WI38 (cell line): Measurements from ENCODE around the gene CLSTN1.

ENCODE experiments used
- H3K4me3 ChIP-seq: 2 replicates; pipeline ENCODE4 v1.5.1; 2011; ENCODE audit warnings: low read depth, mild to moderate bottlenecking, control low read depth, low read length
- CTCF ChIP-seq: IDR thresholded peaks from 2 replicates; pipeline ENCODE4 v1.5.1; 2012; ENCODE audit warnings: low read depth, mild to moderate bottlenecking, control low read depth, low read length

The CLSTN1 gene

GRCh38 chr1:9836632-9836960 is 12.8 kb upstream of the CLSTN1 start:
- no peak overlapping the region for H3K4me3 ChIP-seq
- TF ChIP-seq CTCF, result no peak

- no peak overlapping the region for H3K4me3 ChIP-seq
- no peak for TF ChIP-seq CTCF
Observed at GRCh38 chr1:9835758-9836631, 12.2 kb upstream of the CLSTN1 start.

GRCh38 chr1:9835404-9835757 is 11.6 kb upstream of the CLSTN1 start:
- H3K4me3 ChIP-seq, result no peak overlapping the region
- no peak for TF ChIP-seq CTCF

- no peak overlapping the region for H3K4me3 ChIP-seq
- no peak for TF ChIP-seq CTCF
Observed at GRCh38 chr1:9833632-9834031, 9.9 kb upstream of the CLSTN1 start.

- peak; percentile 44 for TF ChIP-seq CTCF
- H3K4me3 ChIP-seq, result no peak overlapping the region
Observed at GRCh38 chr1:9827558-9828185, 3.9 kb upstream of the CLSTN1 start.

GRCh38 chr1:9826616-9827015 is 2.9 kb upstream of the CLSTN1 start:
- no peak overlapping the region for H3K4me3 ChIP-seq
- TF ChIP-seq CTCF, result no peak

GRCh38 chr1:9826087-9826486 is 2.3 kb upstream of the CLSTN1 start:
- no peak overlapping the region for H3K4me3 ChIP-seq
- TF ChIP-seq CTCF, result no peak
